Measurements from ENCODE around the gene CFAP74.

DNA sequence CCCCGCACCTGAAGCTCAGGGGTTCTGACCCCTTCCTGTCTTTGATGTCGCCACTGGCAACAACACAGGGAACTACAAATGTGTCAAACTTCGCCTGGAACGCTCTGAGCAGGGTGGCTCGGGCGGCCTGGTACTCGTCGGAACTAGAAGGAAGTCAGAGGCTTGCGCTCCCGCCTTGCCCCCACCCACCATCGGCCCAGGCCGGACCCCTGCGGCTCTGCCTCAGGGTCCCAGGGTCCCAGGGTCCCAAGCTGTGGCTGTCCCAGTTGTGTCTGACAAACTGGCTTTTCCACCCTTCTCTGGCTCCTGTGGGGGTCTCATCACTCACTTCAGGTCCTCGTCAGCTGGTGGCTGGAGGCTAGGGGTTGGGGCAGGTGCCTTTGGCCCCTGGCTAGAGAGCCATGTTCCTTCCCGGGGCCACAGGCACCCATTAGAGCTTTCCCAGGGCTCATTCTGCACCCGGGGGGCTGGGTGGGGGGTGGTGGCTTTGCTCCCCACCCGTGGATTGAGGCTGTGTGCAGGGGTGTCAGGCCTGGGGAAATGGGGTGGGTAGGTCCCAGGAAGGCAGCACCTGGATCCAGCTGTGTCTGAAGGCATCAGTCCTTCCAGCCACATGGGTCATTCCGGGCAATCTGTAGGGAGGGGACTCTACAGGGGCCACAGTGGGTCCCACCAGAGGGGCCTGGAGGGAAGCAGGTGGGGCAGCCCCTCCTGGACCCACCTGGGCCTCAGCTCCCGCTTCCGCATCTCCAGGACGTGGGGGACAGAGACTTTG lies 76.5 kb downstream of the CFAP74 start:
- no peak for TF ChIP-seq JUNB (IDR thresholded peaks at IDR 0.05)
- TF ChIP-seq, protein P1, sequence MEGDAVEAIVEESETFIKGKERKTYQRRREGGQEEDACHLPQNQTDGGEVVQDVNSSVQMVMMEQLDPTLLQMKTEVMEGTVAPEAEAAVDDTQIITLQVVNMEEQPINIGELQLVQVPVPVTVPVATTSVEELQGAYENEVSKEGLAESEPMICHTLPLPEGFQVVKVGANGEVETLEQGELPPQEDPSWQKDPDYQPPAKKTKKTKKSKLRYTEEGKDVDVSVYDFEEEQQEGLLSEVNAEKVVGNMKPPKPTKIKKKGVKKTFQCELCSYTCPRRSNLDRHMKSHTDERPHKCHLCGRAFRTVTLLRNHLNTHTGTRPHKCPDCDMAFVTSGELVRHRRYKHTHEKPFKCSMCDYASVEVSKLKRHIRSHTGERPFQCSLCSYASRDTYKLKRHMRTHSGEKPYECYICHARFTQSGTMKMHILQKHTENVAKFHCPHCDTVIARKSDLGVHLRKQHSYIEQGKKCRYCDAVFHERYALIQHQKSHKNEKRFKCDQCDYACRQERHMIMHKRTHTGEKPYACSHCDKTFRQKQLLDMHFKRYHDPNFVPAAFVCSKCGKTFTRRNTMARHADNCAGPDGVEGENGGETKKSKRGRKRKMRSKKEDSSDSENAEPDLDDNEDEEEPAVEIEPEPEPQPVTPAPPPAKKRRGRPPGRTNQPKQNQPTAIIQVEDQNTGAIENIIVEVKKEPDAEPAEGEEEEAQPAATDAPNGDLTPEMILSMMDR (IDR thresholded peaks at IDR 0.05), result no peak
- TF ChIP-seq ZSCAN20 (CRISPR knock-in tag; IDR thresholded peaks at IDR 0.05), result no peak
- no peak for TF ChIP-seq CHD2 (IDR thresholded peaks at IDR 0.05; ENCODE audit: low read length, partially characterized antibody)
- no peak for TF ChIP-seq CBX8 (IDR thresholded peaks at IDR 0.05)
- no peak for TF ChIP-seq SMC3 (IDR thresholded peaks at IDR 0.05)
- TF ChIP-seq MAFK (IDR thresholded peaks at IDR 0.05; ENCODE audit: partially characterized antibody), result no peak
- TF ChIP-seq, protein P2, sequence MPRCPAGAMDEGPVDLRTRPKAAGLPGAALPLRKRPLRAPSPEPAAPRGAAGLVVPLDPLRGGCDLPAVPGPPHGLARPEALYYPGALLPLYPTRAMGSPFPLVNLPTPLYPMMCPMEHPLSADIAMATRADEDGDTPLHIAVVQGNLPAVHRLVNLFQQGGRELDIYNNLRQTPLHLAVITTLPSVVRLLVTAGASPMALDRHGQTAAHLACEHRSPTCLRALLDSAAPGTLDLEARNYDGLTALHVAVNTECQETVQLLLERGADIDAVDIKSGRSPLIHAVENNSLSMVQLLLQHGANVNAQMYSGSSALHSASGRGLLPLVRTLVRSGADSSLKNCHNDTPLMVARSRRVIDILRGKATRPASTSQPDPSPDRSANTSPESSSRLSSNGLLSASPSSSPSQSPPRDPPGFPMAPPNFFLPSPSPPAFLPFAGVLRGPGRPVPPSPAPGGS (IDR thresholded peaks at IDR 0.05), result no peak
